GM23338 (cell line): ENCODE measurements around the gene IL1R1. TPM values are rescaled to one million over a fixed set of nuclear protein-coding genes. Genes with fewer than 3 reads are reported as not detected.

Experiments used
- ATAC-seq: fragments of 200-7000 bp; cut with Tn5 transposase; 3 replicates; pipeline ENCODE4 v1.9.1; 2020
- DNase-seq: peaks from one replicate; pipeline ENCODE4 v3.0.0-alpha.2; 2015; ENCODE audit warnings: low spot score
- H2AFZ ChIP-seq: fragments of 200-600 bp; sonication (generic); 2 replicates; pipeline ENCODE4 v1.8.0; 2016; ENCODE audit warnings: antibody characterized with exemption, mild to moderate bottlenecking, moderate library complexity
- H3F3A ChIP-seq: fragments of 200-600 bp; sonication (generic); replicated peaks from 2 replicates; pipeline ENCODE4 v1.8.0; 2017; ENCODE audit warnings: antibody characterized with exemption, mixed run types, low read depth
- H3K27ac ChIP-seq: fragments of 200-600 bp; sonication (generic); 2 replicates; pipeline ENCODE4 v1.6.1; 2016; ENCODE audit warnings: low read depth
- H3K27me3 ChIP-seq: fragments of 200-600 bp; sonication (generic); 2 replicates; pipeline ENCODE4 v1.8.0; 2016; ENCODE audit warnings: mild to moderate bottlenecking, mixed run types, moderate library complexity; ENCODE audit not compliant: insufficient read depth
- H3K36me3 ChIP-seq: fragments of 200-600 bp; sonication (generic); 2 replicates; pipeline ENCODE4 v1.8.0; 2016; ENCODE audit warnings: mild to moderate bottlenecking; ENCODE audit not compliant: insufficient read depth
- H3K4me1 ChIP-seq: fragments of 200-600 bp; sonication (generic); 2 replicates; pipeline ENCODE4 v1.8.0; 2016; ENCODE audit warnings: mild to moderate bottlenecking, moderate library complexity; ENCODE audit not compliant: insufficient read depth
- H3K4me2 ChIP-seq: fragments of 200-600 bp; sonication (generic); 2 replicates; pipeline ENCODE4 v1.7.1; 2017; ENCODE audit warnings: mixed run types
- H3K4me3 ChIP-seq: fragments of 200-600 bp; sonication (generic); 2 replicates; pipeline ENCODE4 v1.6.1; 2016; ENCODE audit warnings: mixed run types
- H3K79me2 ChIP-seq: fragments of 200-600 bp; sonication (generic); replicated peaks from 2 replicates; pipeline ENCODE4 v1.8.0; 2017; ENCODE audit warnings: mild to moderate bottlenecking; ENCODE audit not compliant: insufficient read depth
- H3K9me2 ChIP-seq: fragments of 200-600 bp; sonication (generic); 2 replicates; pipeline ENCODE4 v1.8.0; 2017; ENCODE audit not compliant: insufficient read depth
- H4K20me1 ChIP-seq: fragments of 200-600 bp; sonication (generic); replicated peaks from 2 replicates; pipeline ENCODE4 v1.8.0; 2017; ENCODE audit warnings: mild to moderate bottlenecking; ENCODE audit not compliant: insufficient read depth
- H3K27ac Mint-ChIP-seq: 2 replicates; pipeline ENCODE4 v1.8.0; 2020; ENCODE audit warnings: inconsistent platforms, mild to moderate bottlenecking, moderate library complexity, mixed read lengths
- H3K27me3 Mint-ChIP-seq: 3 replicates; pipeline ENCODE4 v1.8.0; 2022; ENCODE audit warnings: low read depth, mild to moderate bottlenecking, moderate library complexity, mixed read lengths, inconsistent platforms; ENCODE audit not compliant: insufficient read depth, poor library complexity
- H3K36me3 Mint-ChIP-seq: 3 replicates; pipeline ENCODE4 v1.8.0; 2021; ENCODE audit warnings: low read depth, mild to moderate bottlenecking, inconsistent platforms, moderate library complexity, mixed read lengths
- H3K4me1 Mint-ChIP-seq: 3 replicates; pipeline ENCODE4 v1.8.0; 2020; ENCODE audit warnings: mild to moderate bottlenecking, inconsistent platforms, mixed read lengths
- H3K4me3 Mint-ChIP-seq: 3 replicates; pipeline ENCODE4 v1.8.0; 2021; ENCODE audit warnings: moderate library complexity, mild to moderate bottlenecking, inconsistent platforms, mixed read lengths
- H3K9me3 Mint-ChIP-seq: 3 replicates; pipeline ENCODE4 v1.8.0; 2020; ENCODE audit warnings: moderate library complexity, mild to moderate bottlenecking, inconsistent platforms, mixed read lengths
- EZH2 ChIP-seq: fragments of 200-600 bp; sonication (generic); IDR thresholded peaks from one replicate; pipeline ENCODE4 v1.8.0; 2017; ENCODE audit warnings: antibody characterized with exemption, mild to moderate bottlenecking, low read depth; ENCODE audit not compliant: unreplicated experiment
- EZH2phosphoT487 ChIP-seq: fragments of 200-600 bp; sonication (generic); IDR thresholded peaks from one replicate; pipeline ENCODE4 v1.8.1; 2018; ENCODE audit warnings: antibody characterized with exemption; ENCODE audit not compliant: unreplicated experiment
- NANOG ChIP-seq: IDR thresholded peaks from 2 replicates; pipeline ENCODE4 v1.6.1; 2016; ENCODE audit warnings: antibody characterized with exemption, borderline replicate concordance
- POLR2AphosphoS5 ChIP-seq: IDR thresholded peaks from 2 replicates; pipeline ENCODE4 v1.6.1; 2016; ENCODE audit warnings: antibody characterized with exemption, low read depth
- STAT1 ChIP-seq: IDR thresholded peaks from one replicate; pipeline ENCODE4 v1.6.1; 2016; ENCODE audit warnings: antibody characterized with exemption; ENCODE audit not compliant: unreplicated experiment
- ZNF331 ChIP-seq: fragments of 250-450 bp; sonication (Bioruptor Pico); IDR thresholded peaks from 2 replicates; pipeline ENCODE4 v1.5.0; 2020; ENCODE audit warnings: low read depth, mild to moderate bottlenecking, moderate library complexity
- polyA plus RNA-seq: library from polyadenylated mRNA; unstranded; fragments of >200 nt; fragmentation: Nextera tagmentation; extraction: Ambion mirVana; gene quantifications from 2 replicates; pipeline ENCODE4 v1.2.1, GENCODE V29; 2016
- total RNA-seq: library from RNA; depleted of rRNA; stranded (reverse); fragments of >200 nt; shearing (Covaris generic); gene quantifications from 2 replicates; pipeline ENCODE4 v1.2.3, GENCODE V29; 2014
- TF ChIP-seq, protein P1 (sequence below): fragments of 250-450 bp; sonication (Bioruptor Pico); IDR thresholded peaks from 2 replicates; pipeline ENCODE4 v1.5.0; 2020; ENCODE audit warnings: mild to moderate bottlenecking, moderate library complexity
- TF ChIP-seq, protein P2 (sequence below): IDR thresholded peaks from 2 replicates; pipeline ENCODE4 v1.6.1; 2016; ENCODE audit warnings: antibody characterized with exemption

The IL1R1 gene
- total and polyA plus RNA-seq, 2 experiments from 2014 or later: 0.17 TPM; not detected in 1

DNA sequence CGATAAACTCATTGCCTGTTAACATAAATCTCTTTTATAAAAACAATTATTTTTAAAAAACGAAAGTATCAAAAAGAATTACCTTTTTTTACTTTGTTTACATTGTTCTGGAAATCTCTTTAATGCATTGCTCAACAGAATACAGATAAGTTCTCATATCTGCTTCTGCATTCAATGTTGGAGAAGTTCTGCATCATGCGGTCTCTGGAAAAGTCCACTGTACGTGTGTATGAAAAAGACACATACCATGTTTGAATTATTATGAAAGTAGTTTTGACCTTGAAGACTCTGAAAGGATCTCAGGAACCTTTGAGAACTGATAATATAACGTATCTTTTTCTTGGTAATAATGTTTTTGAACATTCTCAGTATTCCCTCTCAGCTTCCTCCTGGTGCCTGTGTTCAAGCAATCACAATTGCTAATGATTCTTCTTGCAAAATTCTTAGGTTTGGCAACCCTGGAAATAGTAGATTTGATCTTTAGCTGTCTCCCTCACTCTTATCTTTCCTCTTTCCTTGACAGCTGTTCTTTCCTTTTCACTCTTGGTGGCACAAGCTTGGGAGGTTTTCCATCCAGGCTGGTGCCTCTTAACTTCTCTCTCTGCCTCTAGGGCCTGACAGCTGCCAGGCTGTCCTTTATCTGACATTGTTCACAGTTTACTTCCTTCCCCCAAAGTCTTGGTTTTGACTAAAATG is 12.4 kb upstream of the IL1R1 start (continued):
- TF ChIP-seq, protein P1, sequence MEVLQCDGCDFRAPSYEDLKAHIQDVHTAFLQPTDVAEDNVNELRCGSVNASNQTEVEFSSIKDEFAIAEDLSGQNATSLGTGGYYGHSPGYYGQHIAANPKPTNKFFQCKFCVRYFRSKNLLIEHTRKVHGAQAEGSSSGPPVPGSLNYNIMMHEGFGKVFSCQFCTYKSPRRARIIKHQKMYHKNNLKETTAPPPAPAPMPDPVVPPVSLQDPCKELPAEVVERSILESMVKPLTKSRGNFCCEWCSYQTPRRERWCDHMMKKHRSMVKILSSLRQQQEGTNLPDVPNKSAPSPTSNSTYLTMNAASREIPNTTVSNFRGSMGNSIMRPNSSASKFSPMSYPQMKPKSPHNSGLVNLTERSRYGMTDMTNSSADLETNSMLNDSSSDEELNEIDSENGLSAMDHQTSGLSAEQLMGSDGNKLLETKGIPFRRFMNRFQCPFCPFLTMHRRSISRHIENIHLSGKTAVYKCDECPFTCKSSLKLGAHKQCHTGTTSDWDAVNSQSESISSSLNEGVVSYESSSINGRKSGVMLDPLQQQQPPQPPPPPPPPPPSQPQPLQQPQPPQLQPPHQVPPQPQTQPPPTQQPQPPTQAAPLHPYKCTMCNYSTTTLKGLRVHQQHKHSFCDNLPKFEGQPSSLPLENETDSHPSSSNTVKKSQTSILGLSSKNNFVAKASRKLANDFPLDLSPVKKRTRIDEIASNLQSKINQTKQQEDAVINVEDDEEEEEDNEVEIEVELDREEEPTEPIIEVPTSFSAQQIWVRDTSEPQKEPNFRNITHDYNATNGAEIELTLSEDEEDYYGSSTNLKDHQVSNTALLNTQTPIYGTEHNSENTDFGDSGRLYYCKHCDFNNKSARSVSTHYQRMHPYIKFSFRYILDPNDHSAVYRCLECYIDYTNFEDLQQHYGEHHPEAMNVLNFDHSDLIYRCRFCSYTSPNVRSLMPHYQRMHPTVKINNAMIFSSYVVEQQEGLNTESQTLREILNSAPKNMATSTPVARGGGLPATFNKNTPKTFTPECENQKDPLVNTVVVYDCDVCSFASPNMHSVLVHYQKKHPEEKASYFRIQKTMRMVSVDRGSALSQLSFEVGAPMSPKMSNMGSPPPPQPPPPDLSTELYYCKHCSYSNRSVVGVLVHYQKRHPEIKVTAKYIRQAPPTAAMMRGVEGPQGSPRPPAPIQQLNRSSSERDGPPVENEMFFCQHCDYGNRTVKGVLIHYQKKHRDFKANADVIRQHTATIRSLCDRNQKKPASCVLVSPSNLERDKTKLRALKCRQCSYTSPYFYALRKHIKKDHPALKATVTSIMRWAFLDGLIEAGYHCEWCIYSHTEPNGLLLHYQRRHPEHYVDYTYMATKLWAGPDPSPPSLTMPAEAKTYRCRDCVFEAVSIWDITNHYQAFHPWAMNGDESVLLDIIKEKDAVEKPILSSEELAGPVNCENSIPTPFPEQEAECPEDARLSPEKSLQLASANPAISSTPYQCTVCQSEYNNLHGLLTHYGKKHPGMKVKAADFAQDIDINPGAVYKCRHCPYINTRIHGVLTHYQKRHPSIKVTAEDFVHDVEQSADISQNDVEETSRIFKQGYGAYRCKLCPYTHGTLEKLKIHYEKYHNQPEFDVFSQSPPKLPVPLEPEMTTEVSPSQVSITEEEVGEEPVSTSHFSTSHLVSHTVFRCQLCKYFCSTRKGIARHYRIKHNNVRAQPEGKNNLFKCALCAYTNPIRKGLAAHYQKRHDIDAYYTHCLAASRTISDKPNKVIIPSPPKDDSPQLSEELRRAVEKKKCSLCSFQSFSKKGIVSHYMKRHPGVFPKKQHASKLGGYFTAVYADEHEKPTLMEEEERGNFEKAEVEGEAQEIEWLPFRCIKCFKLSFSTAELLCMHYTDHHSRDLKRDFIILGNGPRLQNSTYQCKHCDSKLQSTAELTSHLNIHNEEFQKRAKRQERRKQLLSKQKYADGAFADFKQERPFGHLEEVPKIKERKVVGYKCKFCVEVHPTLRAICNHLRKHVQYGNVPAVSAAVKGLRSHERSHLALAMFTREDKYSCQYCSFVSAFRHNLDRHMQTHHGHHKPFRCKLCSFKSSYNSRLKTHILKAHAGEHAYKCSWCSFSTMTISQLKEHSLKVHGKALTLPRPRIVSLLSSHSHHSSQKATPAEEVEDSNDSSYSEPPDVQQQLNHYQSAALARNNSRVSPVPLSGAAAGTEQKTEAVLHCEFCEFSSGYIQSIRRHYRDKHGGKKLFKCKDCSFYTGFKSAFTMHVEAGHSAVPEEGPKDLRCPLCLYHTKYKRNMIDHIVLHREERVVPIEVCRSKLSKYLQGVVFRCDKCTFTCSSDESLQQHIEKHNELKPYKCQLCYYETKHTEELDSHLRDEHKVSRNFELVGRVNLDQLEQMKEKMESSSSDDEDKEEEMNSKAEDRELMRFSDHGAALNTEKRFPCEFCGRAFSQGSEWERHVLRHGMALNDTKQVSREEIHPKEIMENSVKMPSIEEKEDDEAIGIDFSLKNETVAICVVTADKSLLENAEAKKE (CRISPR knock-in tag): no peak
- TF ChIP-seq STAT1 (no peak), ZNF331 (CRISPR knock-in tag) (no peak), POLR2AphosphoS5 (no peak), NANOG (no peak), EZH2phosphoT487 (no peak)

DNA sequence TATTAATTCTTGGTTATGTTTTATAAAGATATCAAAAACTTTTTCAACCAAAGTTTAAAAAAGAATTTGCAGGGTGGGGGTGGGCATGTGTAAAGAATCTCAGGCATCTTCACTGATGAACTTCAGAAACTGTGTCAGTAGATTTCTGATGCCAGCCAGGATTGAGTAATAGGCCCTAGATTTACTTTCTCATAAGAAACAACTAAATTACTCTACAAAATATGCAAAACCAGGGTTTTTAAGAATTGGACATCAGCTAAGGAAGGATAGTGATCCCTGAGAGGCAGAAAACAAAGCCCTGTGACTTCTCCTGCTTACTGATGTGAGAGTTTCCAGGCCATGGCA is 11.9 kb upstream of the IL1R1 start:
- no peaks in the 10 kb centered on the region for H3K9me3 Mint-ChIP-seq
- H3K27ac Mint-ChIP-seq: no peak overlapping the region
- Histone ChIP-seq H3K4me1 (no peaks in the 10 kb centered on the region), H3F3A (no peaks in the 10 kb centered on the region), H3K9me2 (no peaks in the 10 kb centered on the region; the same call in 1 of the 2 replicates), H2AFZ (no peak overlapping the region), H3K27ac (no peak overlapping the region), H3K27me3 (no peaks in the 10 kb centered on the region), H4K20me1 (no peaks in the 10 kb centered on the region), H3K36me3 (no peaks in the 10 kb centered on the region), H3K4me3 (no peak overlapping the region), H3K4me2 (no peak overlapping the region), H3K79me2 (no peaks in the 10 kb centered on the region)
- no peaks in the 10 kb centered on the region for H3K4me1 Mint-ChIP-seq
- no peaks in the 10 kb centered on the region for H3K27me3 Mint-ChIP-seq
- H3K36me3 Mint-ChIP-seq: no peaks in the 10 kb centered on the region
- ATAC-seq (no peak), DNase-seq (no peak)
- no peak overlapping the region for H3K4me3 Mint-ChIP-seq
- TF ChIP-seq, protein P2, sequence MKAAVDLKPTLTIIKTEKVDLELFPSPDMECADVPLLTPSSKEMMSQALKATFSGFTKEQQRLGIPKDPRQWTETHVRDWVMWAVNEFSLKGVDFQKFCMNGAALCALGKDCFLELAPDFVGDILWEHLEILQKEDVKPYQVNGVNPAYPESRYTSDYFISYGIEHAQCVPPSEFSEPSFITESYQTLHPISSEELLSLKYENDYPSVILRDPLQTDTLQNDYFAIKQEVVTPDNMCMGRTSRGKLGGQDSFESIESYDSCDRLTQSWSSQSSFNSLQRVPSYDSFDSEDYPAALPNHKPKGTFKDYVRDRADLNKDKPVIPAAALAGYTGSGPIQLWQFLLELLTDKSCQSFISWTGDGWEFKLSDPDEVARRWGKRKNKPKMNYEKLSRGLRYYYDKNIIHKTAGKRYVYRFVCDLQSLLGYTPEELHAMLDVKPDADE: no peak
- no peak for TF ChIP-seq EZH2
- TF ChIP-seq, protein P1 (CRISPR knock-in tag): no peak
